CD4-positive, alpha-beta T cell treated with Interleukin-2 at 100 ng/mL for 4 hours (primary cell): ENCODE measurements around the gene ZNF324B.
"Not testable (repeated sequence)": the region's sequence is repeated elsewhere in the genome, so short reads cannot be mapped to it uniquely, and the experiment has no call there.

Experiments used
- DNase-seq: peaks from one replicate; pipeline ENCODE4 v3.0.0-alpha.2; 2020; ENCODE audit warnings: low spot score

ZNF324B gene

DNA sequence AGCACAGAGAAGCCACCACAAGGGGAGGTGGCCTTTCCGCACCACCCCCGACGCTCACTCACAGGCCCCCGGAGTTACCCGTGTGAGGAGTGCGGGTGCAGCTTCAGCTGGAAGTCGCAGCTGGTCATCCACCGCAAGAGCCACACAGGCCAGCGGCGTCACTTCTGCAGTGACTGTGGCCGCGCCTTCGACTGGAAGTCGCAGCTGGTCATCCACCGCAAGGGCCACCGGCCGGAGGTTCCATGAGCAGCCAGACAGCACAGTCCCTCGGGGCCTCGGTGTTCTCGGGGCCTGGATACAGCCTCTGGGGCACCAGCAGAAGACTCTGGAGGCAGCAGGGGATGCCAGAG is 29.0 kb downstream of the ZNF324B start:
- DNase-seq: no peak

DNA sequence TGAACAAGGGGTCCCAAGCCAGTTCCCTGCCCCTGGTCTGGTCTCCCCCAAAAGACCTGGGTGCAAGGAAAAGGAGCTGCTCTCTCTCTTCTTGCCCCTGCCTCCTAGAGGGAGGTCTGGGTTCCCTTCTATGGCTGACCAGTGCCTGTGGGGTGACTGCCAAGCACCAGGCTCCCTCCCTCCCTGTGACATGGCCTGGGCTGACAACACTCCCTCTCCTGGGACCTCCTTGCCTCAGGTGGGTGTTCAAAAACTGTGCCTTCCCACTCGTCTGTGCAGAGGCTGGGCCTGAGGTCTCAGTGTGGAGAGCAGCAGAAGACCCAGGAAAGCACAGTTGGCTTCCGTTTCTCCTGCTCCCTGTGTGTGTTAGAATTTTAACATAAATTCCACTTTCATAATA is 29.4 kb downstream of the ZNF324B start:
- DNase-seq: no peak

DNA sequence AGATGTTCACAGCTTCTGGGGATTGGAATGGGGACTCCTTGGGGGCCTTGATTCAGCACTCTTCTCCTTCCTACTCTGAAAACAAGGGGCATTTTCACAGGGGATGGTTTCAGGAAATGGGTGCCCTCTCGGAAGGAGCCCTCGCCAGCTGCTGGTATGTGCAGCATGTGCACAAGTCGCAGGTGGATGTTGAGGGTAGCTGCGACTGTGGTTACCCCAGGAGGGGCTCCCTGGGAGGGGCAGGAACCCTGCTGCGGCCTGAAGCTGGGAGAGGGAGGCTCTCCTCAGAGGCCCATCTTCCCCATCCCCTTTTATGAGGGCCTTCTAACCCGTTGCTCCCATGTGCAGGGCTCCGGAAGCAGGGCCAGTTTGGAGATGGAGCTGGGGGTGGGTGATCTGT is 30.9 kb downstream of the ZNF324B start:
- no peak for DNase-seq

DNA sequence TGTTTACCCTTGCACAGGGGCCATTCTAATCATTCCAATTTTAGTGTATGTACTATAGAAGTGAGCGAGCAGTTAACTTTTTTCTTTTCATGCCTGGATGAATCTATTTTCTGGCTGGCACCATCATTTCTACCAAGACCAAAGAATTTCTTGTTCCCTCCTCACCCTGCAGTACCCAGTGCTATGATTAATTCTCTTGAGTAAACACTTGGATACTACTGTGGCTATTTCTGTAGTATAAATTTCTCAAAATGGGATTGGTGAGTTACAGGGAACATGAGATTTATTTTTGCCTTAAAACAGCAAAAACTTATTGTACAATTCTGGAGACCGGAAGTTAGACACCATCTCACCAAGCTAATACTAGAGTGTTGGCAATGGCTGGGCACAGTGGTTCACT is 32.4 kb downstream of the ZNF324B start:
- DNase-seq: no peak

DNA sequence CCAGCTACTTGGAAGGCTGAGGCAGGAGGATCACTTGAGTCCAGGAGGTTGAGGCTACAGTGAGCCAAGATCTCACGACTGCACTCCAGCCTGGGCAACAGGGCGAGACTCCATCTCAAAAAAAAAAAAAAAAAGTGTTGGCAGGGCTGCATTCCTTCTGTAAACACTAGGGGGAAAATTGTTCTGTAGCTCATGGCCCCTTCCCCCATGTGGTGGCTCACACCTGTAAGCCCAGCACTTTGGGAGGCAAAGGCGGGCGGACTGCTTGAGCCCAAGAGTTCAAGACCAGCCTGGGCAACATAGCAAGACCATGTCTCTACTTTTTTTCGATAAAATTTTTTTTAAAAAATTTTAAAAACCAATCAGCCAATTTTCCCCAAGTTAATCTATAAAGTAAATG is 32.9 kb downstream of the ZNF324B start:
- DNase-seq: not testable (repeated sequence)

DNA sequence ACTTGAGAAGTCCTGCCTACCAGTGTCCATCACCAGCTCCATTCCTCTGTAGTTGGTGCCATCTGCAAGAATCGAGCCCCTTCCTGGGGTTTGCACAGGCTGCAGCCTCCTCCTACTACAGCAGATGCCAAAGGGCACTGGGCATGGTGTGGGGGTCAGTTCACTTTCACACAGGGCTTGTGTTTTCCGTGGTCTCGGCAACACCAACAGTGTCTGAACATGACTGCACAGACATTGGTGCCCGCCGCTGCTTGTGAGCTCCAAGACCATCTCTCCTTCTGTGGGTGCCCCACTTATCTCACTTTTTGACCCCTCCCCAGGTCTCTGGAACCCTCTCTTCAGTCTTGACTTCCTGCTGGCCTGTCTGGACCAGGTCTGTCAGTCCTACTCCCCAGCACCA is 40.0 kb downstream of the ZNF324B start:
- DNase-seq: no peak

DNA sequence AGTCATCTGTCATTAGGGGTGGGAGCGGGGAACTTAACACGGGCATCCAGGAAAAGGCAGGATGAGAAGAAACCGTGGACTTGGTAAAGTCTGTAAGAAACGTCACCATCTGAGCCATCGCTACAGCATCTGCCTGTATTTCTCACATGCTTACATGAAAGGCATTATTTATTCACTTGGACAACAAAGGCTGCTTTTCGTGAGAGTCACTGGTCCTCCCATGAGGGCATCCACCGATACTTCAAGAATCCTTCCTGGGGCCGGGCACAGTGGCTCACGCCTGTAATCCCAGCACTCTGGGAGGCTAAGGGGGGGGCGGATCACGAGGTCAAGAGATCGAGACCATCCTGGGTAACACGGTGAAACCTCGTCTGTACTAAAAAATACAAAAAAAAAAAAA is 40.8 kb downstream of the ZNF324B start:
- DNase-seq: no peak

DNA sequence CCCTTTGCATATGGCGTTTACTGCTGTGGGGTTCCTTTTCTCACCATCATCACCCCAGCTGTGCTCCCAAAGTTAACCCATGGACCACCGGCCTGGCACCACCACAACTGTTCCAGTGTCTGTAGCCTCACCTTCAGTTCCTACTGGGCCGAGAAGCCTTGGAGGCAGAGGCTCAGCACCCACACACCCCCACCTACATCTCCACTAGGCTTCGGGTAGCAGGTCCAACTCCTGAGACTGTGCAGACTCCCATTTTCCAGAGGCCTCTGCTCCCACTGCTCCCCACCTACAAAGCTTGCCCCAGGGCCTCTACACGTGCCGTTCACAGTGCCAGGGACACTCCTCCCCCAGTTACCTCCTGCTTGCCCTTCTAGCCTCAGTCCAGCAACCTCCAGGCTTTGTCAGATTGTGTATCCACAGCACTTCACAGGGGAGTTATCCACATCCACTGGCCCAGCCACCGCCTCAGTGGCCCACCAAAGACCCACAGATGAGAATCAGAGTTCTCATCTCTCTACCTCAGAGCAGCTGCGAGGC is 46.3 kb downstream of the ZNF324B start:
- no peak for DNase-seq

DNA sequence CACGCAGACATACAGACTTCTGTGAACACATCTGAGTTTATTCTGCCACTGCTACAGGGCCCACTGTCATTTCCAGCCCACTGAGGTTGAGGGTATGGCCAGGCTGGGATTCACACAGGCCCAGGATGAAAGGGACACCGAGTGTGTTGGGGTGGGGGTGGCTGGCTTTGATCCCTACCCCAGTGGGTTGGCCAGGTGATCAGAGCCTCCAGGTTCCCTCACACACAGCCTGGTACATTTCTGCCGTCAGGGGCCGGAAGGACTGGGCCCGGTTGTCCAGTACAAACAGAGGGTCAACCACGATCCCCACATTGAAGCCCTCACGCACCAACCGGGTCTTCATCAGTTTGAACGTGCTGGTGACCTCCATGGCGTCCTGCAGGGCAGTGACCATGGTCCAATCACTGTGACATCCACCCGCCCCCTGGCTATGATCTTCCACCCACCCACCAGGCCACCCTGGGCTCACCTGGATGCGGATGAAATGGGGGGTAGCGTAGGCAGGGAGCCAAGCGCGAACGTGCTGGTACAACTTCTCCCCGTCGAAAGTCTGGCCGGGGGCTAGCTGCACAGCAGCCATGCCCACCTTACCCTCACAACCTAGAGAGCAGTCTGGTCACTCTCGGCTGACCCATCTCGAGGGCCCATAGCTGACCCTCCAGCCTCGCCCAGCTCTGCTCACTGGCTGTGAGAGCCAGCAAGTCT is 47.0 kb downstream of the ZNF324B start:
- no peak for DNase-seq

DNA sequence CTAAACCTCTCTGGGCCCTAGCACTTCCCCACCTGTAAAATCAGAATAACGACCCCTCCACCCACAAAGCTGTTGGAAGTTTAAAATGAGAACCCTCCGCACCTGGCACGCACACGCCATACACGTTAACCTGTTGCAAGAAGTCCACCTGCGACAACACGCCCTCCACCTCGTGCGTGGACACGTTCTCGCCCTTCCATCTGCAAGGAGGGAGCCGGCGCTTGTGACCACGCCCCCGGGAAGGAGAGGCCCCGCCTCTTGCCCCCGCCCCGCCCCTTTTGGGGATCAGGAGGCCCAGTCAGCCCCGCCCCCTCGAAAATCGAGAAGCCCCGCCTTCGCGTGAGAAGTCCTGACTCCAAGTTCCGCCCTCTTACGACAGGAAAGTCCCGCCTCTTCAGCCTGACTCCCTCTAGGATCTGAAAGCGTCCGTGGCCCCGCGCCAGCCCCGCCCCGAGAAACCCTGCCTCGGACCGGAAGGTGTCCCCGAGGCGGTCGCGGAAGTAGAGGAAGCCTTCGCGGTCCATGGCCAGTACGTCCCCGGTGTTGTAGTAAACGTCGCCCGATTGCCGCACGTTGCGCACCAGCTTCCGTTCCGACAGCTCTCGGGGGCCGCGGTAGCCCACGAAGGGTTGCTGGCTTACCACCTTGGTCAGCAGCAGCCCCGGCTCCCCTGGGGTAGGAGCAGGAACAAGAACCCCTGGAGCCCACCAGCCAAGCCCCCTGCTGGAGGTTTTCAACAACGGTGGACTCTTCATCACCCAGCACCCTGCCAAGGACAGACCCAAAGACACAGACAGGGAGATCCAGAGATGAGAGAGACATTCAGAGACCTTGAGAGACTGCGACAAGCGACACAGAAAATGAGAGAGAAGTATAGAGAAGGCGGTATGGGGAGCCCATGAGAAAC is 47.9 kb downstream of the ZNF324B start:
- peak; percentile 96 for DNase-seq

DNA sequence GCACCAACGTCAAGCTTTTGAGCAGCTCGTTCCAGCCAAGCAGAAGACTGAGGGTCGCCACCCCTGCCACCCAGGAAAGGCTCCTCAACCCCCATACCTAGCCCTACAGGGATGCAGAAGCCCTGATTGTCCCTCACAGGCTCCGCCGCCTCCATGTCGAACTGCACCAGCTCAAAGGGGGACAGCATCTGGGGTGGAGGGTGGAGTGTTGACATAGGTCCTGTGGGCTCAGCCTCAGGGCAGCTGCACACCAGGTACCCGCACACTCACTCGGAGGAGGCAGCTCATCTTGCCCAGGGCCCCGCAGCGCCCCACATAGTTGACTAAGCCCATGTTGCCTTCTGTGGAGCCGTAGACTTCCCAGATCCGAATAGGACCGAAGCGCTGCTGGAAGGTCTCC is 48.8 kb downstream of the ZNF324B start:
- DNase-seq: no peak
